ENCODE data around the gene MATN4.

The MATN4 gene

GRCh38 chr20:45289942-45290676, 18.0 kb downstream of the MATN4 start:
- DNase-seq, result no peak

GRCh38 chr20:45288860-45289259, 19.2 kb downstream of the MATN4 start:
- DNase-seq, result no peak

GRCh38 chr20:45288376-45288775, 19.7 kb downstream of the MATN4 start:
- no peak for DNase-seq

- DNase-seq, result no peak
Observed at GRCh38 chr20:45283551-45284057, 24.5 kb downstream of the MATN4 start.

GRCh38 chr20:45282700-45283550, 25.2 kb downstream of the MATN4 start:
- no peak for DNase-seq

- no peak for DNase-seq
Observed at GRCh38 chr20:45279992-45280391, 28.1 kb downstream of the MATN4 start.

DNA sequence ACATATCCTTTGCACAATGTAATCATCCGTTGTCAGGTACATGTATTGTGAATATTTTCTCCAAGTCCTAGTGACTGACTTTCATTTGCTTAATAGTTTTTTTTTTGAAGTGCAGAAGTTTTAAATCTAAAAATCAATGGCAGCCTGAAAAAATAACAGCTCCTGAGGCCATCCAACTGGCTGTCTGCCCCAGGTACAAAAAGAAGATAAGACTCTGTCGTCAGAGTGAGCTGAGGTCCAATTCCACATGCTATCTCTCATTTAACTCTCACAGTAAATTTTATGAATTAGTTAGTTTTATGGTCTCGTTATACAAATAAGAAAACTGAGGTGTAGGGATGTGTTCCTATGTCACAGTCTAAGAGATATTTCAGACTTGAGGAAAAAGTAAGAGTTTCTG, 32.8 kb downstream of the MATN4 start:
- no peak for DNase-seq

DNA sequence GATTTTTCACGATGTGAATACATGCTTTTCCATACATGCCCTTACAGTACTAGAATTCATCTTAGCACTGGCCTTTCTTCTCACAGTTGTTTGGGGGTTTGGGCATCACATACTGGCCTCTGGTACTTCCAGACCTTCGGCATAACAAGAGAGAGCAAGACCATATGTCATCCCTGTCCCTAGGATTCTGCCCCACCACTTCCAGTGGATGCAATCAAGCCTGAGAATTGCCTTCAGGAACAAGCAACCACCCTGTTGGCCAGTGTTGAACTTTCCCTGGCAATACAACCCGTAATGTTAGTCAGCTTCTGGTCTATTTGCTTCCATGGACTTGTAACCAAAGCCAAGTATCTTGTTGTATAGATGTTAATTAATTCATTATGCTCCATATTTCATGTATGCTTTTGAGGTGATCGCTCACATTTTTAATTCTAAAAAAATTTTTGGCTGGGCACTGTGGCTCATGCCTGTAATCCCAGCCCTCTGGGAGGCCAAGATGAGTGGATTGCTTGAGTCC, 38.3 kb downstream of the MATN4 start:
- DNase-seq, result no peak

DNA sequence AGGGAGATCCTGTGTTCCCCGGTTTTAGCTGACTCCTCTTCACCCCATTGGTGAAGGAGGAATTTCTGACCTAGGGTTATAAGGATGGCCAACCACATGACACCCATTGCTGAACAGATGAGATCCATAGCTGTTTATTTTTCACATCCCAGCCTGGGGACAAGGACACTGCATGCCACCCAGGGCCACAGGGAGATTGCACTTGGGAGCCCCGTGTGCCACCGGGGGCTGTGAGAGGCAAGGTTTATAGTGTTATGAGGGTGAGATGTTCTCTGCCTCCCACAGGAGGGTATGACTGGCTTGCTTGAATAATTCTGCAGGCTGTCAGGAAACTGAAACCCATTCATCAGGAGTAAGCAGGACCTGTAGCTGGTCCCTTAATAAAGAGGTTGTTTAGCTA, 39.0 kb downstream of the MATN4 start:
- DNase-seq, result no peak

DNA sequence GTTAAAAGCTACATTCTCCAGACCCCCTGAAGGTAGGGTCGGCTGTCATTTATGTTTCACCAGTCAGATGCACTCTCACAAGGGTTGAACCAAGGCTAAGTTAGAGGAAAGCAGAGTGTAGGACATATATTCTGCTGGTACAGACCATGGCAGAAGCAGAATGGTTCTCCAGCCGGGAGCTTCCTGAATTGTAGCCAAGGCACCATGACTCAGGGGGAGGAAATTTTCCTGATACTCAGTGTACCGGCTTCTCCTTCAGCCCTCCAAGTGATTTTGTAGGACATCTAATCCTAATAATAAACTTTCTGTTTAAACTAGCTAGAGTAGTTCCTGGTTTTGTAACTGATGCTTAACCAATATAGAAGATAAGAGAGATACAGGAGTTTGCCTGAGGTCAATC, 39.6 kb downstream of the MATN4 start:
- DNase-seq, result no peak

DNA sequence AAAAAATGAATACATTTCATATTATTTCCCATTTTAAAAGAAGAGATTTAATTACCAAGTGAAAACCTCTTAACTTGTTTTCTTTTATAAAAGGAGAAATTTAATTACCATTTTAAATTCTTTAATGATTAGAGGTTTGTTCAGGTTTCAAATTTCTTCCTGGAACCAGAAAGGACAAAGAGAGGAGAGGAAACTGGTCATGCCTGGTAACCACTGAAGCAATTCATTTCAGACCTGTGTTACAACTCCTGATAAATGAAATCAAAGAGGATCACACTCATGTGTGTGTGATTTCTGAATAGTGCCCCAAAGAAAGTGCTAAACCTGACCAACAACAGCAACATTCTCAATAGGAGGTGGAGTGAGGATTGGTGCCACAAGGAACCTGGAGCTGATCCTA, 41.1 kb downstream of the MATN4 start:
- no peak for DNase-seq

DNA sequence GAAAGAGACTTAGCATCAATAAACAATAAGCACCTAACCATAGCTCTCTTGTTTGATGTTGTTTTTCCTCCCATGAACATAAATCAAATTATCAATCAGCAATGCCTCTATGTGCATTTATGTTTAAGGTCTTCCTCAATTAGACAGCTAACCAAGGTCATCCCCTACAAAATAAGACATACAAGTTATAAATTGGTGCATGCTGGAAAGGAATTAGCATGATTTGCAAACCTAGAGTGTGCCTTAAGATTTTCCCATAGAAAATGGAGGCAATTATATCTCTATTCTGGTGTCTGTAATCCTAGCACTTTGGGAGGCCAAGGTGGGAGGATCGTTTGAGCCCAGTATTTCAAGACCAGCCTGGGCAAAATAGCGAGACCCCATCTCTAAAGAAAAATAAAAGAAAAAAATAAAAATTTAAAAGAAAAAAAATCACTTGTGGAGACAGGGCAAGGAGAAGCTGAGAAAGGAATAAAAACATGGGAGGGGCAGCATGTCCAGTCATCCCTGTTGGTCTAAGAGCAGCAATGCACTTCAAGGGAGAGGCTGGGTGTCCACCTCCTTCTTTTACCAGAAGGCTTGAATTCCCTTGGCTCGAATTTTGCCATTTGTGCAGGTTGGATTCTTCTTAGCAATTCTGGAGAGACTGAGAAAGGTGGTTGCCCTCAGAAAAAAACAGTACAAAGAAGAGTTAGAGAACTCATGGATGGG, 44.4 kb downstream of the MATN4 start:
- no peak for DNase-seq

- no peak for DNase-seq
Observed at GRCh38 chr20:45258664-45259063, 49.4 kb downstream of the MATN4 start.

DNA sequence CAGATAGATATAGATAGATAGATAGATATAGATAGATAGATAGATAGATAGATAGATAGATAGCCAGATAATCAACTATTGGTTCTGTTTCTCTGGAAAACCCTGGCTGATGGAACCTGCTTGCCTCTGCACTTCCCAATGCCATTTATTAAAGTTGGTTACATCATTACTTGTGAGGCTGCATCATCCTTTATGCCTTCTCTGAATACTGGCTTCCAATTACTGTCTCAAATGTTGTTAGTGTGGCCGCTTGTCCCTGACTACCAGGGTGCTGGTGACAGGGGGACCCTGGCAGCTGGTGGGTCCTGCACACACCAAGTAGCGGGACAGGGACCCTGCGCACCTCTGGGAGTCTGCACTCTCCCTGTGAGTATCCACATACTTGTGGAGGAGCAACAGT, 49.8 kb downstream of the MATN4 start:
- DNase-seq, result no peak

- DNase-seq, result no peak
Observed at GRCh38 chr20:45257711-45258110, 50.4 kb downstream of the MATN4 start.

- DNase-seq, result no peak
Observed at GRCh38 chr20:45257161-45257560, 50.9 kb downstream of the MATN4 start.

GRCh38 chr20:45254383-45255262, 53.5 kb downstream of the MATN4 start, which contains the start of gene SLPI:
Gene SLPI (minus strand): TSS chr20:45254564. CDS start chr20:45254543, 21 bp downstream.
- DNase-seq, result no peak

- no peak for DNase-seq
Observed at GRCh38 chr20:45253261-45253660, 54.8 kb downstream of the MATN4 start.

DNA sequence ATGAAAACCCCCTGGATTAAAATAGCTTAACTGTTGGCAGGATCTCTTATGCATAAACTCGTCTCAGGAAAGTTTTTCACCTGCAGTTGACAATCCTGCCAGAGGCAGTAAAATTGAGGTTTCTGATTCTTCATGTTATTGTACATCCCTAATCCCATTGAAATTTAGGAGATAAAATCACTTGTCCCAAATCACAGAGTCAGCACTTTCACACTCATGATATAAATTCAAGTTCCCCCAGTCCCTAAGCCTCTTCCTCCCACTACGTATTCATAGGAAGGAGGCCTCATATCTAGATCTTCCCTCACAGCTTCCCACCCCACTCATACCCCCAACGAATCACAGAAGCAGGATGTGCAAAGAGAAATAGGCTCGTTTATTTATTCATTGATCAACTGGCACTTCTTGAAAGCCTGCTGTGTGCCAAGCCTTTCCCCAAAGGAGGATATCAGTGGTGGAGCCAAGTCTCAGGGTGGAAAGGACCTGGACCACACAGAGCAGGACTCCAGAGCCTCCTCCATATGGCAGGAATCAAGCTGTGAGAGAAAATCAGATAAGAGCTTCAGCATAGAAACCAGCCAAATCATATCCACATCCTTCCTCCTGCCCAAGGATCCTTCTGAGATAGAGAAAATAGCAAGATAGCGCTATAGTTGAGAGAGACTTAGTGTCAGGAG, 56.1 kb downstream of the MATN4 start:
- DNase-seq, result no peak

GRCh38 chr20:45248609-45249008, 59.5 kb downstream of the MATN4 start:
- no peak for DNase-seq

DNA sequence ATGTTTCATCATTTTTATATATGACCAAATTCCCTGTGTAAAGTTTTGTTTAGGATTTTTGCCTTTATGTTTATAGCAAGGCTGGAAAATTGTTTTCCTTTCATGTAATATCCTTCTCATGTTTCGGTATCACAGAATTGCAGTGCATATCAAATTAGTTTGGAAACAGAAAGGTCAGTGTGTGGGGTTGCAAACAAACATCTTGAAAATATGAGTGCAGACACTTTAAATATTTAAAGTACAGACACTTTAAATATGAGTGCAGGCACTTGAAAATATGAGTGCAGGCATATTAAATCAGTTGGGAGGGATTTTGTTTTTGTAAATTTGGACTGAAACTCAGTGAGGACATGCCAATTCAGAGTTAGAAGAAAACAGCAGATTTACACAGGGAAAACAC, 60.2 kb downstream of the MATN4 start:
- DNase-seq, result no peak

DNA sequence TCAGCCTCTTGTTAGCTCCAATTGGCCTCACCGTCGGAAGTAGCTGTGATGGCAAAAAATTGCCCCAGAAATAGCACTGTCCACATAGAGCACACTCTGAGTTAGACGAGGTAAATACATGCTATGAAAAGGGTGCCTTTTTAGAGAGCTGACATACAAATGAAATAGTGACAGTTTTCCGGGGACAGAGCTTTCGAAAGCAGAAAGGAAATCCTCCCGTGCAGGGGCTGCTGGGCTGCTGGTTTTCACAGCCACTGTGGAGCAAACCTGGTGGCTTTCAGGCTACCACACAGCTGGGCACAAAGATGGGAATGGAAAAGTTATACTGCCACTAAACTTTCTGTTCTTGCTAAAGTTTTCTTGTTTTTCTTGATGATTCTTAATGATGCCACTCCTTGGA, 62.0 kb downstream of the MATN4 start:
- no peak for DNase-seq

Data from activated CD4-positive, CD25-positive, alpha-beta regulatory T cell treated with anti-CD3 and anti-CD28 coated beads, Interleukin-2, amount 50 U/mL, for 72 hours (primary cell).